ENCODE data around the gene SLC38A10. TPM values are rescaled to one million over a fixed set of nuclear protein-coding genes. Genes with fewer than 3 reads are reported as not detected.

The SLC38A10 gene
- polyA plus RNA-seq, 1 donor from 2014 or later = 37.4 TPM

- H3F3A ChIP-seq (ENCODE audit: insufficient read depth, low read length, poor library complexity, severe bottlenecking) = no peaks in the 10 kb centered on the region
- no peak overlapping the region for H3K4me2 ChIP-seq (ENCODE audit: low read length)
- H3K27ac ChIP-seq (ENCODE audit: low read length) = no peak overlapping the region
- H4K20me1 ChIP-seq (ENCODE audit: insufficient read depth) = no peaks in the 10 kb centered on the region
- no peaks in the 10 kb centered on the region for H3K79me2 ChIP-seq (replicated peaks; ENCODE audit: insufficient read depth, low read length)
- no peaks in the 10 kb centered on the region for H3K27me3 ChIP-seq (ENCODE audit: insufficient read depth, low read depth, low read length)
- no peaks in the 10 kb centered on the region for H3K36me3 ChIP-seq (ENCODE audit: insufficient read depth, low read length)
- H3K9ac ChIP-seq (ENCODE audit: low read length) = no peak overlapping the region
- H3K9me3 ChIP-seq (ENCODE audit: low read length) = no peaks in the 10 kb centered on the region
- no peak for TF ChIP-seq SMC3 (conservative IDR thresholded peaks at IDR 0.05; ENCODE audit: poor library complexity)
- no peak for TF ChIP-seq EZH2 (IDR thresholded peaks at IDR 0.05; ENCODE audit: borderline replicate concordance, insufficient read depth, low read length, poor library complexity, severe bottlenecking)
- no peak for TF ChIP-seq TAF1 (IDR thresholded peaks at IDR 0.05; ENCODE audit: low read depth)
- no peak for TF ChIP-seq MXI1 (conservative IDR thresholded peaks at IDR 0.05; ENCODE audit: poor library complexity, severe bottlenecking)
- TF ChIP-seq CTCF (IDR thresholded peaks at IDR 0.05; ENCODE audit: poor library complexity, severe bottlenecking) = no peak
- no peak for TF ChIP-seq REST (IDR thresholded peaks at IDR 0.05; ENCODE audit: borderline replicate concordance)
- TF ChIP-seq RAD21 (conservative IDR thresholded peaks at IDR 0.05) = no peak
- TF ChIP-seq POLR2AphosphoS5 (IDR thresholded peaks at IDR 0.05) = no peak
- no peak for TF ChIP-seq EP300 (conservative IDR thresholded peaks at IDR 0.05; ENCODE audit: poor library complexity, severe bottlenecking)
- H3K9me2 ChIP-seq (ENCODE audit: insufficient read depth, low read length) = no peaks in the 10 kb centered on the region
- no peak overlapping the region for H2AFZ ChIP-seq (ENCODE audit: low read depth, low read length)
- H3K4me3 ChIP-seq (ENCODE audit: low read length) = no peak overlapping the region
Measured at GRCh38 chr17:81197831-81198490, 97.1 kb downstream of the SLC38A10 start.

- no peak for TF ChIP-seq EZH2 (IDR thresholded peaks at IDR 0.05; ENCODE audit: borderline replicate concordance, insufficient read depth, low read length, poor library complexity, severe bottlenecking)
- no peak for TF ChIP-seq TAF1 (IDR thresholded peaks at IDR 0.05; ENCODE audit: low read depth)
- TF ChIP-seq SMC3 (conservative IDR thresholded peaks at IDR 0.05; ENCODE audit: poor library complexity) = no peak
- TF ChIP-seq POLR2AphosphoS5 (IDR thresholded peaks at IDR 0.05) = no peak
- no peak for TF ChIP-seq EP300 (conservative IDR thresholded peaks at IDR 0.05; ENCODE audit: poor library complexity, severe bottlenecking)
- TF ChIP-seq RAD21 (conservative IDR thresholded peaks at IDR 0.05) = no peak
- TF ChIP-seq REST (IDR thresholded peaks at IDR 0.05; ENCODE audit: borderline replicate concordance) = no peak
- TF ChIP-seq CTCF (IDR thresholded peaks at IDR 0.05; ENCODE audit: poor library complexity, severe bottlenecking) = no peak
- TF ChIP-seq MXI1 (conservative IDR thresholded peaks at IDR 0.05; ENCODE audit: poor library complexity, severe bottlenecking) = no peak
- H3F3A ChIP-seq (ENCODE audit: insufficient read depth, low read length, poor library complexity, severe bottlenecking) = no peaks in the 10 kb centered on the region
- H3K36me3 ChIP-seq (ENCODE audit: insufficient read depth, low read length) = no peaks in the 10 kb centered on the region
- H4K20me1 ChIP-seq (ENCODE audit: insufficient read depth) = no peaks in the 10 kb centered on the region
- no peaks in the 10 kb centered on the region for H3K9me3 ChIP-seq (ENCODE audit: low read length)
- no peaks in the 10 kb centered on the region for H3K27me3 ChIP-seq (ENCODE audit: insufficient read depth, low read depth, low read length)
- H3K4me2 ChIP-seq (ENCODE audit: low read length) = no peak overlapping the region
- no peak overlapping the region for H3K9ac ChIP-seq (ENCODE audit: low read length)
- no peak overlapping the region for H3K27ac ChIP-seq (ENCODE audit: low read length)
- H3K79me2 ChIP-seq (replicated peaks; ENCODE audit: insufficient read depth, low read length) = no peaks in the 10 kb centered on the region
- no peak overlapping the region for H3K4me3 ChIP-seq (ENCODE audit: low read length)
- H2AFZ ChIP-seq (ENCODE audit: low read depth, low read length) = no peak overlapping the region
- no peaks in the 10 kb centered on the region for H3K9me2 ChIP-seq (ENCODE audit: insufficient read depth, low read length)
Measured at GRCh38 chr17:81197409-81197795, 97.7 kb downstream of the SLC38A10 start.
